OCI-LY1 (cell line): ENCODE measurements around the gene RNF19B.

Experiments used
- H2AFZ ChIP-seq: fragments of 200-600 bp; sonication (generic), shearing (Covaris generic); 2 replicates; pipeline ENCODE4 v1.6.0; 2014; ENCODE audit warnings: antibody characterized with exemption, mild to moderate bottlenecking, low read length
- H3F3A ChIP-seq: fragments of 200-600 bp; sonication (generic), shearing (Covaris generic); 2 replicates; pipeline ENCODE4 v1.6.0; 2014; ENCODE audit warnings: mild to moderate bottlenecking, antibody characterized with exemption, low read length, moderate library complexity; ENCODE audit not compliant: insufficient read depth
- H3K27ac ChIP-seq: fragments of 200-600 bp; sonication (generic); 2 replicates; pipeline ENCODE4 v1.5.1; 2014; ENCODE audit warnings: low read length, mixed run types, mild to moderate bottlenecking, low read depth; ENCODE audit not compliant: poor library complexity, severe bottlenecking
- H3K27me3 ChIP-seq: fragments of 200-600 bp; sonication (generic); 2 replicates; pipeline ENCODE4 v1.6.0; 2014; ENCODE audit warnings: antibody characterized with exemption, mild to moderate bottlenecking, low read length, moderate library complexity; ENCODE audit not compliant: insufficient read depth
- H3K36me3 ChIP-seq: fragments of 200-600 bp; sonication (generic); 2 replicates; pipeline ENCODE4 v1.6.1; 2014; ENCODE audit warnings: mild to moderate bottlenecking, antibody characterized with exemption, low read length, moderate library complexity, mixed read lengths; ENCODE audit not compliant: insufficient read depth
- H3K4me1 ChIP-seq: fragments of 200-600 bp; sonication (generic); 2 replicates; pipeline ENCODE4 v1.5.1; 2014; ENCODE audit warnings: mild to moderate bottlenecking, low read length, moderate library complexity; ENCODE audit not compliant: insufficient read depth, severe bottlenecking
- H3K4me2 ChIP-seq: fragments of 200-600 bp; sonication (generic), shearing (Covaris generic); 2 replicates; pipeline ENCODE4 v1.6.1; 2014; ENCODE audit warnings: low read length
- H3K4me3 ChIP-seq: fragments of 200-600 bp; sonication (generic); 2 replicates; pipeline ENCODE4 v1.5.1; 2014; ENCODE audit warnings: low read length, low read depth, mild to moderate bottlenecking, mixed read lengths; ENCODE audit not compliant: poor library complexity, severe bottlenecking
- H3K79me2 ChIP-seq: fragments of 200-600 bp; shearing (Covaris generic); 2 replicates; pipeline ENCODE4 v1.6.1; 2016; ENCODE audit warnings: mixed run types, low read length, mixed read lengths; ENCODE audit not compliant: insufficient read depth
- H3K9ac ChIP-seq: fragments of 200-600 bp; sonication (generic), shearing (Covaris generic); 2 replicates; pipeline ENCODE4 v1.6.1; 2014; ENCODE audit warnings: mild to moderate bottlenecking, low read length, mixed read lengths
- H3K9me2 ChIP-seq: fragments of 200-600 bp; sonication (generic), shearing (Covaris generic); 2 replicates; pipeline ENCODE4 v1.6.1; 2014; ENCODE audit warnings: low read depth, mild to moderate bottlenecking, low read length, mixed read lengths
- H3K9me3 ChIP-seq: fragments of 200-600 bp; shearing (Covaris generic); 2 replicates; pipeline ENCODE4 v1.6.1; 2014; ENCODE audit warnings: low read length, mixed read lengths
- H4K20me1 ChIP-seq: fragments of 200-600 bp; sonication (generic), shearing (Covaris generic); 2 replicates; pipeline ENCODE4 v1.6.0; 2016; ENCODE audit warnings: mild to moderate bottlenecking, low read length; ENCODE audit not compliant: insufficient read depth
- CTCF ChIP-seq: fragments of 200-600 bp; sonication (generic), shearing (Covaris generic); IDR thresholded peaks from 2 replicates; pipeline ENCODE4 v1.5.1; 2017; ENCODE audit warnings: mild to moderate bottlenecking, antibody characterized with exemption, low read length, moderate library complexity, mixed read lengths
- EZH2 ChIP-seq: fragments of 200-600 bp; sonication (generic), shearing (Covaris generic); IDR thresholded peaks from 2 replicates; pipeline ENCODE4 v1.8.0; 2017; ENCODE audit warnings: borderline replicate concordance, mixed run types, mild to moderate bottlenecking, antibody characterized with exemption, low read length, moderate library complexity, mixed read lengths

The RNF19B gene

GRCh38 chr1:32919811-32920733, 44.5 kb downstream of the RNF19B start:
- Histone ChIP-seq H3K4me2 (no peak overlapping the region), H2AFZ (no peak overlapping the region), H3K27ac (no peak overlapping the region)

GRCh38 chr1:32918179-32918578, 46.4 kb downstream of the RNF19B start:
- Histone ChIP-seq H3K4me3 (no peak overlapping the region), H3K9me3 (no peaks in the 10 kb centered on the region), H4K20me1 (no peaks in the 10 kb centered on the region), H3K4me2 (no peak overlapping the region), H3K9ac (no peak overlapping the region), H2AFZ (no peak overlapping the region), H3K9me2 (no peaks in the 10 kb centered on the region), H3K79me2 (no peaks in the 10 kb centered on the region), H3K27me3 (peaks cover 5% of the 10 kb centered on the region; the same call in 1 of the 2 replicates), H3K4me1 (no peaks in the 10 kb centered on the region), H3K27ac (no peak overlapping the region), H3K36me3 (no peaks in the 10 kb centered on the region), H3F3A (no peaks in the 10 kb centered on the region)
- no peak for TF ChIP-seq EZH2
- no peak for TF ChIP-seq CTCF

More at GRCh38 chr1:32919811-32920733, 44.5 kb downstream of the RNF19B start:
- no peaks in the 10 kb centered on the region for H3K9me3 ChIP-seq
- no peaks in the 10 kb centered on the region for H3F3A ChIP-seq
- no peaks in the 10 kb centered on the region for H3K36me3 ChIP-seq
- TF ChIP-seq CTCF (no peak), EZH2 (no peak)
- H3K9ac ChIP-seq, result no peak overlapping the region
- no peak overlapping the region for H3K4me3 ChIP-seq
- H3K79me2 ChIP-seq, result no peaks in the 10 kb centered on the region
- H3K27me3 ChIP-seq, result peaks cover 5% of the 10 kb centered on the region; the same call in 1 of the 2 replicates
- H3K4me1 ChIP-seq, result no peaks in the 10 kb centered on the region
- H4K20me1 ChIP-seq, result no peaks in the 10 kb centered on the region
- H3K9me2 ChIP-seq, result no peaks in the 10 kb centered on the region

GRCh38 chr1:32917521-32917920, 47.1 kb downstream of the RNF19B start:
- no peaks in the 10 kb centered on the region for H3K9me2 ChIP-seq
- H3K27ac ChIP-seq, result no peak overlapping the region
- H3K4me1 ChIP-seq, result no peaks in the 10 kb centered on the region
- H3K79me2 ChIP-seq, result no peaks in the 10 kb centered on the region
- no peaks in the 10 kb centered on the region for H3K9me3 ChIP-seq
- H4K20me1 ChIP-seq, result no peaks in the 10 kb centered on the region
- no peaks in the 10 kb centered on the region for H3K36me3 ChIP-seq
- no peak overlapping the region for H3K4me2 ChIP-seq
- H3F3A ChIP-seq, result no peaks in the 10 kb centered on the region
- no peak overlapping the region for H2AFZ ChIP-seq
- TF ChIP-seq EZH2 (no peak), CTCF (no peak)
- H3K27me3 ChIP-seq, result peaks cover 5% of the 10 kb centered on the region; the same call in 1 of the 2 replicates
- no peak overlapping the region for H3K4me3 ChIP-seq
- no peak overlapping the region for H3K9ac ChIP-seq
